ENCODE measurements around the gene ESR2.

GRCh38 chr14:64326502-64326901 is 32.3 kb upstream of the ESR2 start:
- TF ChIP-seq TEAD4 (IDR thresholded peaks at IDR 0.05; ENCODE audit: borderline replicate concordance, insufficient read depth) (no peak), RAD21 (IDR thresholded peaks at IDR 0.05; ENCODE audit: low read length) (no peak), CTCF (IDR thresholded peaks at IDR 0.05) (no peak), POLR2AphosphoS5 (IDR thresholded peaks at IDR 0.05; ENCODE audit: low read depth, low read length) (no peak), NRF1 (IDR thresholded peaks at IDR 0.05; ENCODE audit: low read depth, low read length) (no peak)

Data from SK-N-SH (cell line).